SHP77 (cell line): ENCODE results near the gene LEMD1.
"Not testable (repeated sequence)": the region's sequence is repeated elsewhere in the genome, so short reads cannot be mapped to it uniquely, and the experiment has no call there.

Experiments
- DNase-seq, 2 experiments: peaks; one replicate each; lab custom pipeline; 2025; lab: John Stamatoyannopoulos, UW

Gene LEMD1

DNA sequence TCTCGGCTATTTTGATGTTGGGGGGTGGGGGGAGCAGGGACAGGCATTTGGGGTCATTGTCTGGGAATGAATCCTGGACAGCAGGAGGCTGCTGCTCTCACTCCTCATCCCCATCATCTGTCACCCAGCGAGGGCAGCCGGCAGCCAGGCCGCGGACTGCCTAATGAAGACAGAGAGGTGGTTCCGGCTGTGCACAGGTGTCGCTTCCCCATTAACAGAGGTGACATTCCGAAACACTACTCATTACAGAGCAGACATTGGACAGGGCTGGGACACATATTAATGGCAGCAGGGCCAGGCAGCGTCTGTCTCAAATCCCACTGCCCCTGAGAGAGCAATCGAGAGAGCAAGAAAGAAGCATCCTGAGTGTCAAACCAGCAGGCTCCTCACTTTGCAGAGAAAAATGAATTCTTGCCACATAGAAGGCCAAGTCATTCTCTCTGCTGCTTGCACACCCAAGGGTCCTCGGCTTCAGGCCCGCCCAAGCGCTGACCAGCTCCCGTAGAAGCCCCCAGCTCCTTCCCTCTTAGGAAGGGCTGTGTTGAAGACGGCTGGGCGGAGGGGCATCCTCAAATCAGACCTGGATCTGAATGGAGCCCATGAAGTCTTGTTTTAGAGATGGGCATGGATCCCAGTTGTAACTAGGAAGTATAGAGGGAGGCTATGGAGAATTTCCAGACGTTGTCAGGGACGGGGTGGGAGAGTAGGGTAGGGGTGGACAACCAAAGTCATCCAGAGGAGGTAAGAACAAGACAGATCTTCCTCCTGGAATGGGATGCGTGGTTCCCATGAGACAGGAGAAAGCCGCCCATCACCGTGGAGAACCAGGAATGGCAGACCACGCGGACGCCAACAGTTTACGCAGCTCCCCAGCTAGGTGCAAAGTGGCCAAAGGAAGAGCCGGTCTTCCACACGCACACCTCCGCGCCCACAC lies 8.2 kb upstream of the LEMD1 start:
- no peak for DNase-seq

DNA sequence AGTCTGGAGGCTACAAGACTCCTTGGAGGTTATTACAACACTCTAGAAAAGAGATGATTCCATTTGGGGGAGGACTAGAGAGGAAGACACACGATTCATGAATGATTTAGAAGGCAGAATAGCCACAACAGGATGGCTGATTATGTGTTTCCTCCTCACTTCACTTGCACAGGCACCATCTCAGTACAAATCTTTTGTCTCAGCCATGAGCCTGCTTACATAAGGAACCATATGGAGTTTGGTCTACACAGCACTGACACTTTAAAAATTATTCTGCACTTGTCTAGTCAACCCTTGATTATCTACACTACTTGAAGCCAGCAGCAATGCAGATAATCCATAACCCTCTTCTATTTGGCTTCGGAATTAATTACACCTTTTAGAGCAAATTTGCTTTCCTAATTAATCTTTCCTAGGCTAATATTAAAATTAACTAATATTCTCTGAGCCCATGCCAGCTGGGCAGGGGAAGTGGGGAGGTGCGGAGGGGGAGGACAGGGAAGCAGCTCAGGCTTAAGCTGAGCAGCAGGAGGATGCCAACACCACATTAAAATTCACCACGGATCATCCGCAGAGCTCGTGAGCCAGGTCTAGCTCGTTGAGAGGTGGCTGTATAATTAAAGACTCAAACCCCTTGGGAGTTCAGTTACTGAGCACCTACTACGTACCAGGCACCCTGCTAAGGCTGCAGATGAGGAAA lies 3.2 kb upstream of the LEMD1 start:
- no peak for DNase-seq

DNA sequence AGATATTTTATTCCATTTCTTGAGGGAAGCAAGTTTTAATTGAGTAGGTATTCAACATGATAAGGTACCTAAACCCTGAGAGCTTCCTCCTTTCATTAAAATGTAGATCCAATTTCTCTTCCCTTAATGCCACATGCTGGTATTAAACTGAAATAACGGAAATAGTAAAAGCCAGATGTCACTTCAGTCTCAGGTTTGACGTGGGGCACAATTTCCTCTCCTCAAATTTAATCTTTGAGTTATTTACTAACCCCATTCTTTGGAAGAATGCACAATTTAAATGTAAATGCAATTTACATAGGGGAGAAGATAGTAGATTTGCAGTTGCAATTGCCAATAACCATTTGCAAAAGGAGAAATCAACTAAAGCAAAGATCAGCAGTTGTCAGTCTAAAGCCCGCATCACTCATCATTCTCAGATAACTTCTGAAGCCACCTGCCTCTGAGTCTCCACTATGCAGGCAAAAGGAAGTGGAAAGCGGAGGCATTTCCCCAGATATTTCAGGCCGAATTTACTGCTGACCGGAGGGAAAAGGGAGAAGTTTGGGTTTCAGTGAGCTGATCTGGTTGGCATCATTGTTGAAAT lies 2.1 kb upstream of the LEMD1 start:
- no peak for DNase-seq

DNA sequence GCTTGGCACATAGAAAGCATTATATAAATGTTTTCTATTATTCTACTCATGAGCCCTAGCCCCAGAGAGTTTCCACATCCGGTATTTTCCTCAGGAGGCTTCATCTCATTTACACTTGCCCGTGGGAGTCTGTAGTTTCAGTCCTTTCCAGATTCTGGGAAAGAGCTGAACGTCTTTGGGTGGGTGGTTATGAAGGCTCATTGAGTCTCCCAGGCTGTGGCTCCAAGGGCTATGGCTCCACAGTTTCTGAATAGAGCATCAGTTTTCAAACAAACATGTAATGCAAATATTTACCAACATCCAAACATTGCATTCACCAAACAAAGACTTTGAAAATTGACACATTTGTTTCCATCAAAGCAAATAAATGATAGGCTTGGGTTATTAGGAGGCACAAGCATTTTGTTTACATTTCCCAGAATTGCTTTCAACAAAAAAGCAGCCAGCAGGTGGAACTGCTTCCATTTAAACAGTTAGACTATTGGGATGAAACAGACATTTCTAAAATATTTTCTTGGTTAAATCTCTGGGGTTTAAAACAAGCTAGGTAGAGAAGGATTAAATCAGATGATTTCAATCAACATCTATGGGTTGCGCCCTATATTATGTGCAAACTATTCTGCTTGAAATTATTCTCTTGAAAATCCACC lies 1.3 kb upstream of the LEMD1 start:
- no peak for DNase-seq

DNA sequence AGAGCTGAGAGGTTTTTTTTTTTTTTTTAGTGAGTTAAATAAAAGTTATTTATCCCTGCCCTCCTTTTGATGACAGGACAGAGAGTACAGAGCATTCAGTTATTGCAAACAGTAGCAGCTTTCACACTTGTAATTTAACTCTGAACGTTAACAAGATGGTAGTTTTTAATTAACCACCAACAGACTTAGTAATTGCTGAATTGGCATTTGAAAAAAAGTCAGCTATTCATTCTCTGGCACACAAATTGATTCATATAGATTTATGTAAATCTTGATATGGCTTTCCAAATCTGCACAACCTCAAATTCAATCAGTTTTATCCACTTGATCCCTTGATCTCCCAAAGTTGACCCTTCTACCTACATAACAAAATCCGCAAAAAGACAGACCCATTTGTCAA lies 918 bp downstream of the LEMD1 start:
- DNase-seq, result no peak

DNA sequence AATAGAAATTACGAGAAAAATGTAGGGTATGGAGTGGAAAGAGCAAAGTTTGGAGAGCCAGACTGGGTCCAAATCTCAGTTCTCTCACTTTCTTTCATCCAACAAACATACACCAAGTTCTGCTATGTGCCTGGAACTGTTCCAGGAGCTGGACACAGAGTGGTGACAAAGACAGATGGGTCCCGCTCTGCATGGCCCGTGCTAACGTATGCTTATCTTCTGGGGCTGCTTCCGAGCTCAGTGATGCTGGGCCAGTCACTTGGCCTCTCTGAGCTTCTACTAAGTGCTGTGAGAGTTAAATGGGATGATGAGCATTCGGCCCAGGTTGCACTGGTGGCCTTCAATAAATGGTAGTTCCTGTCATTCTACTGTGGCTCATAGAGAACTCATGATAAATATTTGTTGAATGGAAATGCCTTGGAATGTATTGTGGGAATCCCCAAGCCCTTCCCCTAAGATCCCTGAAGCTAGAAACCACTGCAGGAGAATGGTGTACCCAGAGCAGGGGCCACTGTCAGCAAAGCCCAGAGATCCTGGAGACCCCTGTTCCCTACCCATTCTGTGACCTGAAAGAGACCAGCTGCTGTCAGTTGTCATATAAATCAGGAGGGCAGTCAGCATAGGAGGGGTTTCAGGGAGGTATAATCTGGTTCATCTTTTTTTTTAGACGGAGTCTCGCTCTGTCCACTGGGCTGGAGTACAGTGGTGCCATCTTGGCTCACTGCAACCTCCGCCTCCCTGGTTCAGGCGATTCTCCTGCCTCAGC lies 3.8 kb downstream of the LEMD1 start:
- DNase-seq, result no peak

DNA sequence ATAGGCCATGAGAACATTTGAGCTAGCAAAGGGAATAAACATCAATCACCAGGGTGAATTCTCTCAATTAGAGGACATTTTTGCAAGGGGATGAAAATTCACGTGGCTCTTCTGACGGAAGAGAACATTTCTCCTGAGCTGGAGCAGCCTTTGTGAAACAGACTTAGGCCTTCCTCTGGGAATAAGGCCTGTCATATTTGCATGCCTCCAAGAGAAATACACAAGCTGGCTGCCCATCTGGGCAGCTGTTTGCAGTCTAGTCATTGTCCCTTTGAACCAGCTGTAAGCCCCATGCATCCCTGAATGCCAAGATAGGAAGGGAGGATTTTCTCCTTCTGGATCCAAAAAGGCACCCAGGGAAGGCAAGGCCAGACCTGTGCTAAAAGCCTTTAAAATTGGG lies 5.5 kb downstream of the LEMD1 start:
- no peak for DNase-seq

DNA sequence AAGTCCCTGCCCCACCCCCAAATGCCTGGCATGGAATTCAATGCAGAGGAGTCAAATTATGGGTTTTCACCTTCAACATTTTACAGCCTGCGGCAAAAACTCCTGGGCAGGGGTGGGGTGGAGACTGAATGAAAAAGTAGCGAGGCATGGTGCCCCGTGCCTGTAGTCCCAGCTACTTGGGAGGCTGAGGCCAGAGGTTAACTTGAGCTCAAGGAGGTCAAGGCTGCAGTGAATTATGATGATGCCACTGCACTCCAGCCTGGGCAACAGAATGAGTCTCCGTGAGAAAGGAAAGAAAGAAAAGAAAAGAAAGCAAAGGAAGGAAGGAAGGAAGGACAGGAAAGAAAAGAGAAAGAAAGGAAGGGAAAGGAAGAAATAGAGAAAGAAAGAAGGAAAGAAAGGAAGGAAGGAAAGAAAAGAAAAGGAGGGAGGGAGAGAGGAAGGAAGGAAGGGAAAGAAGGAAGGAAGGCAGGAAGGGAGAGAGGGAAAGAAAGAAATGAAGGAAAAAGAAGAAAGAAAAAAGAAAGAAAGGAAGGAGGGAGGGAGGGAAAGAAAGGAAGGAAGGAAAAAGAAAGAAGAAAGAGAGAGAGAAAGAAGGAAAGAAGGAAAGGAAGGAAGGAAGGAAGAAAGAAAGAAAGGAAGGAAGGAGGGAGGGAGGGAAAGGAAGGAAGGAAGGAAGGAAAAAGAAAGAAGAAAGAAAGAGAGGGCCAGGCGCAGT lies 11.1 kb downstream of the LEMD1 start:
- no peak for DNase-seq

DNA sequence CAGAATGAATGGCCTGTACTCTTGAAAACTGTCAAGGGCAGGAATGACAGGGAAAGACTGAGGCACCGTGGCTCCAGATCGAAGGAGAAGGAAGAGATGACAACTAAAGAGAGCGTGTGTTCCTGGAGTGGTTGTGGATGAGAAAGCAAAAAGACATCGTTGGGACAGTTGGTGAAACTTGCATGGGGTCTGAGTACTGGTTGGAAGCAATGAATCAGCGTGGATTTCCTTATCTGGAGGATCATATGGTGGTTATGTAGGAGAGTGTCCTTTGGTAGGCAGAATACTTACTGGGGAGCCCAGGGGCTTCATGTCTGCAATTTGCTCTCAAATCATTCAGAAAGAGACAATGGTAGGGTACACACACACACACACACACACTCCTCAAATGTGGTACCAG lies 13.9 kb downstream of the LEMD1 start:
- no peak for DNase-seq

DNA sequence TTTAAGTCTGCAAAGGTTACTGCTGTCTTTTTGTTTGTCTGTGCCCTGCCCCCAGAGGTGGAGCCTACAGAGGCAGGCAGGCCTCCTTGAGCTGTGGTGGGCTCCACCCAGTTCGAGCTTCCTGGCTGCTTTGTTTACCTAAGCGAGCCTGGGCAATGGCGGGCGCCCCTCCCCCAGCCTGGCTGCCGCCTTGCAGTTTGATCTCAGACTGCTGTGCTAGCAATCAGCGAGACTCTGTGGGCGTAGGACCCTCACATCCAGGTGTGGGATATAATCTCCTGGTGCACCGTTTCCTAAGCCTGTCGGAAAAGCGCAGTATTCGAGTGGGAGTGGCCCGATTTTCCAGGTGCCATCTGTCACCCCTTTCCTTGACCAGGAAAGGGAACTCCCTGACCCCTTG lies 15.6 kb downstream of the LEMD1 start:
- DNase-seq, result not testable (repeated sequence)

DNA sequence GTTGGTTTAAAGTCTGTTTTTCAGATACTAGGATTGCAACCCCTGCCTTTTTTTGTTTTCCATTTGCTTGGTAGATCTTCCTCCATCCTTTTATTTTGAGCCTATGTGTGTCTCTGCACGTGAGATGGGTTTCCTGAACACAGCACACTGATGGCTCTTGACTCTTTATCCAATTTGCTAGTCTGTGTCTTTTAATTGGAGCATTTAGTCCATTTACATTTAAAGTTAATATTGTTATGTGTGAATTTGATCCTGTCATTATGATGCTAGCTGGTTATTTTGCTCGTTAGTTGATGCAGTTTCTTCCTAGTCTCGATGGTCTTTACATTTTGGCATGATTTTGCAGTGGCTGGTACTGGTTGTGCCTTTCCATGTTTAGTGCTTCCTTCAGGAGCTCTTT lies 17.4 kb downstream of the LEMD1 start:
- not testable (repeated sequence) for DNase-seq

DNA sequence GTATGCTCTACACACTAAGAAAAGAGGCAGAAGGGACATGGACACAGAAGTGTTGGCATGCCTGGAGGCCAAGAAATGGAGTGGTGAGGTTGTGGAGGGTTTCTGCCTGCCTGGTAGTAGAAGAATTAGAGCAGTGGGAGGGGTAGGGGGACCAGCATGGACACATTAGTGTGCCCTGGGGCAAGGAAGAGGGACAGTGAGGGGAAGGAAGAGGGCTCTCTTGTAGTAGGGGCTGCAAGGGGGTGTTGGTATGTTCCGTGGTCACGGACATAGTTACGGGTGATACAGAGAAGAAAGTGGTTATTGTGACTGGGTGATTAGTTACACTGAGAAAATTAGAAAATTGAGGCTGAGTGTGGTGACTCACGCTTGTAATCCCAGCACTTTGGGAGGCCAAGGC lies 23.3 kb downstream of the LEMD1 start:
- DNase-seq, result no peak

DNA sequence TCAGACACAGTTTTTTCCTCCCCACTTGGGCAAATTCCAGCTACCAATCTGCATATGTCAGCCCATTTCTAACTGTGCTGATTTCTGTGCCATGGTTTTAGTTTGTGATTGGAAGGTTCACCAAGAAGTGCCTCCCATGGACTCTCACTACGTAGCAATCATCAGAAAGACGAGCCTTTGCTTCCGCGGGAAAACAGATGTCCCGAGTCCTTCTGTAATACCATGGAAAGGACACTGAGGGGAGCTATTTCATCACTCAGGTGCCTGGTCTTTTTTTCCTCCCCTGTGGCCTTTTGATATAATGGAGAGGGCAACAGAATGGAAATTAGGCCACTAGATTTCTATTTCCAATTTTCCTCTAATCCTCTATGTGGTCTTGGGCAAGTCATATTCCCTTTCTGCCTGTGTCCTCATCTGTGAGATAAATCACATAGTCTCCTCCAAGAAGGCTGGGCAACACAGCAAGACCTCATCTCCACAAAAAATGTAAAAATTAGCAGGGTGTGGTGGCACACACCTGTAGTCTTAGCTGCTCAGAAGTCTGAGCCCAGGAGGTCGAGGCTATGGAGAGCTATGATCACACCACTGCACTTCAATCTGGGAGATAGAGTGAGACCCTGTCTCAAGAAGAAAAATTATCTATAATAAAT lies 24.8 kb downstream of the LEMD1 start:
- DNase-seq, result peak; percentile 76 to 79

DNA sequence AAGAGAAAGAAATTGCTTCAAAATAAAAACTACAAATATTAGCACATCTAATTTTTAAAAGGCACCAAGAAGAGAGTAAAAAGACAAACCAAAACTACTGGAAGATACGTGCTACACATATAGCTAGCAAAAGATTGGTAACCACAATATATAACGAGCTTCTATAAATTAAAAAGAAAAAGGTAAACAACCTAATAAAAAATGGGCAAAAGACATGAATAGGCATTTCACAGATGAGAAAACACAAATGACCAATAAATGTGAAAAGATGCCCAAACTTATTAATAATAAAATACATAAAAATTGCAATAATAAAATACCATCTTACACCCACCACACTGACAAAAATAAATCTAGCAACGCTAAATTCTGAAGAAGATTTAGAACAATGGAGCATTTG lies 26.2 kb downstream of the LEMD1 start:
- DNase-seq, result no peak

DNA sequence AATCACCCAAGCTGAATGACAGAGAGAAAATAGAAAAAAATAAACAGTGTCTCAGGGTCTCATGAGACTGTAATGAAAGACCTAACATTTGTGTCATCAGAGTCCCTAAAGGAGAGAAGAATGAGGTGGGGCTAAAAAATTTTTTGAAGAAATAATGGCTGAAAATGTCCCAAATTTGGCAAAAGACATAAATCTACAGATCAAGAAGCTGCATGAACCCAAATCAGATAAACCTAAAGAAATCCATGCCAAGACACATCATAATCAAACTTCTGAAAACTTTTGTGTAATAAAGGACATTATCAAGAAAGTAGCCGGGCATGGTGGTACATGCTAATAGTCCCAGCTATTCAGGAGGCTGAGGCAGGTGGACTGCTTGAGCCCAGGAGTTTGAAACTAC lies 29.2 kb downstream of the LEMD1 start:
- no peak for DNase-seq

DNA sequence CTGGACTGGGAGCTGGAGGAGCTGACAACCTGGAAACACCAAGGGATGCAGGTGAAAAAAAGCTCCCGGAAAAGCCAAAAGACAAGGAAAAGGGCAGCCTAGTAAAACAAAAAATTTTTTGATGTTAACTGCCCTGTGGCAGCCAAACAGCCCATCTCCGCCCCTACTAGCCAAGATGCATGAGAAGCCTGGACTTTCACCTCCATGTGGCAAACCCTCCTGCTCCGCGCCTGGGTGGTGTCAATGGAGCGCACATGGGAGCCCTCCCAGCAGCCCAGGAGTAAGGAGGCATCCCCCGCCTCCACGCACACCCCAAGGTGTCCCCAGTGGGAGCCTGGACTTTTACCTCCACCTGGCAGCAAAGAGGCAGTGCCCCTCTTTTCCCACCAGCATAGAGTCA lies 30.5 kb downstream of the LEMD1 start:
- no peak for DNase-seq

DNA sequence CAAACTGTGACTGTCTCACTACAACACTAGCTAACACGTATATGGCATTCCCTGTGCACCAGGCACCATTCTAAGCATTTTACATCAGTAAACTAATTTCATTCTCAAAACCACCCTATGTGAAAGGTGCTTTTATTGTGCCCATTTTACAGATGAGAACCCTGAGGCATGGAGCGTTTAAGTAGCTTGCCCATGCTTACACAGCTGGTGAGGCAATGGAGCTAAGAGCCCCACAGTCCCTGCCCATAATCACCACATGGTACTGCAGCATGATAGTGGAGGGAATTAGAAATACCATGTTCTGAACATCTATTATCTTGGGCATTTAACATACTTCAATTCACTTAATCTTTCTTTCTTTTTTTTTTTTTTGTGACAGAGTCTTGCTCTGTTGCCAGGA lies 34.0 kb downstream of the LEMD1 start:
- DNase-seq, result no peak

DNA sequence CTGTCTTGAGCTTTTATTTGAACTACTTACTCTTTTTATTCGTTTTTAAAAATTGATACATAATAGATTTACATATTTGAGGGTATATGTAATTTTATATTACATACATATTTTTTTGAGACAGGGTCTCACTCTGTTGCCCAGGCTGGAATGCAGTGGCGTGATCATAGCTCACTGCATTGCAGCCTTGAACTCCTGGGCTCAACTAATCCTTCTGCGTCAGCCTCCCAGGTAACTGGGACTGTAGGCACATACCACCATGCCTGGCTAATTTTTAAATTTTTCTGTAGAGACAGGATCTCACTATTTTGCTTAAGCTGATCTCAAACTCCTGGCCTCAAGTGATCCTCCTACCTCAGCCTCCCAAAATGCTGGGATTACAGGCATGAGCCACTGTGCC lies 38.9 kb downstream of the LEMD1 start:
- not testable (repeated sequence) for DNase-seq

DNA sequence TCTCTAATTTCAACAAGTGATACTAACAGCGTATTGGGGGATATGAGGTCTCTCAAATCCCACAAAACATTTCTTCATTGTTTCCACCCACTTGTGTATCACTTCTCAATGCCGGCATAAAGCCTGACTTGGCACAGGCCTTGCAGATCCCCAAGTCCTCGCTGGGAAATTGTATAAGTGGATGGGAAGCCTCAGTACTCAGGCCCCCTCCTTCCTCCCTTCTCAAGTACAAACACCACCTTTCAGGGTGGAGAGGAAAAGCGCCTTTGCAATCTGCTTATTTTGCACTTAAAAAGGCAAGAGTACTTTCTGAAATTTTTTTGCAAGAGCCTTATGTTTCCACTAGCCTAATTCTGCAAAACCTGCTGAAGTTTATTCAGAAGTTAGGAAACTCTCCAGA lies 39.3 kb downstream of the LEMD1 start:
- no peak for DNase-seq

DNA sequence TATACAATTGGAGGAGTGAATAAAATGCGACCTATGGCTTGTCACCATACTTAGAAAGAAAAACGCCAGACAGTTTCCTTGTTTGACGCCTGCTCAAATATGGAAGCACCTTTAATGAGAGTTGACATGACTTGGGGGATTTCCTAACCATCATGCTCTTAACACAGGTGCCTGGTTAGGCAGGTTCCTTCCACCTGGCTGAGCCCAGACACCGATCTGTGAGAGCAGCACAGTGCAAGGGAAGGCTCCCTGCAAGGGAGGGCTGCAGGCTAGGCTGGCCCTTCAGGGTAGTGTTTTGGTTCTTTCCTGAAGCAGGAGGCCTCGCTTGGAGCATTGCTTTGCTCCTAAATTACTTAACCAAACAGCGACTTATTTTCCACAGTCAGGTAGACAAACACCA lies 40.6 kb downstream of the LEMD1 start:
- DNase-seq, result no peak

DNA sequence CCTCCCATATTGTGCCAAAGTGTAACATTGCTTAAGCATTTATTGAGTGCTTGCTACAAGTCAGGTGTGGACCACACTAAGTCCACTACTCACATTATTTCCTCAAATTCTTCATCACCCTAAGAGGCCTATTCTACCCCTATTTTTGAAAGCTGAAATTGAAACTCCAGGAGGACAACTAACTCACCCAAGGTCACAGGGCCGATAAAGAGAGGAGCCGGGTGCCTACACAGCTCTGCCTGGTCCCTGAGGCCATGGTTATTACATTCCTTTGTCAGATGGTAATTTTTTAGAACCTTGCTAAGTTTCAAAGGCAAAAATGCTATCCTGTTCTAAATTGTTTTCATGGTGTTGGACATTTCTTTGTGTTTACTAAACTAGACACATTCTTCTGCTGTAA lies 41.0 kb downstream of the LEMD1 start:
- no peak for DNase-seq
